ENCODE results near the gene NOXA1. TPM values are rescaled to one million over a fixed set of nuclear protein-coding genes. Genes with fewer than 3 reads are reported as not detected.
A peak's percentile ranks its signal among the peaks of the same experiment; 100 is the strongest.
"Not testable (repeated sequence)": the region's sequence is repeated elsewhere in the genome, so short reads cannot be mapped to it uniquely, and the experiment has no call there.

The NOXA1 gene
- total RNA-seq, 1 donor from 2014 or later = 0.66 TPM

- DNase-seq (ENCODE audit: low read depth, low spot score) = no peak
Measured at GRCh38 chr9:137464291-137464999, 41.3 kb downstream of the NOXA1 start.

GRCh38 chr9:137465000-137465719 lies 42.0 kb downstream of the NOXA1 start:
- no peak for DNase-seq (ENCODE audit: low read depth, low spot score)

GRCh38 chr9:137465720-137466388 lies 42.7 kb downstream of the NOXA1 start:
- no peak for DNase-seq (ENCODE audit: low read depth, low spot score)

- DNase-seq (ENCODE audit: low read depth, low spot score) = not testable (repeated sequence)
Measured at GRCh38 chr9:137466389-137467085, 43.3 kb downstream of the NOXA1 start.

- no peak for DNase-seq (ENCODE audit: low read depth, low spot score)
Measured at GRCh38 chr9:137467161-137467581, 44.0 kb downstream of the NOXA1 start.

- no peak for DNase-seq (ENCODE audit: low read depth, low spot score)
Measured at GRCh38 chr9:137467896-137468295, 44.7 kb downstream of the NOXA1 start.

GRCh38 chr9:137470785-137471184 lies 47.6 kb downstream of the NOXA1 start:
- DNase-seq (ENCODE audit: low read depth, low spot score) = no peak

- no peak for DNase-seq (ENCODE audit: low read depth, low spot score)
Measured at GRCh38 chr9:137474271-137474670, 51.1 kb downstream of the NOXA1 start.

GRCh38 chr9:137475666-137476065 lies 52.5 kb downstream of the NOXA1 start:
- DNase-seq (ENCODE audit: low read depth, low spot score) = no peak

- no peak for DNase-seq (ENCODE audit: low read depth, low spot score)
Measured at GRCh38 chr9:137476856-137477255, 53.7 kb downstream of the NOXA1 start.

GRCh38 chr9:137477778-137478612 lies 54.8 kb downstream of the NOXA1 start:
- DNase-seq (ENCODE audit: low read depth, low spot score) = no peak

- DNase-seq (ENCODE audit: low read depth, low spot score) = no peak
Measured at GRCh38 chr9:137478613-137478961, 55.4 kb downstream of the NOXA1 start.

GRCh38 chr9:137478962-137479861 lies 56.0 kb downstream of the NOXA1 start:
- no peak for DNase-seq (ENCODE audit: low read depth, low spot score)

- DNase-seq (ENCODE audit: low read depth, low spot score) = no peak
Measured at GRCh38 chr9:137479892-137480685, 56.9 kb downstream of the NOXA1 start.

- no peak for DNase-seq (ENCODE audit: low read depth, low spot score)
Measured at GRCh38 chr9:137480686-137481683, 57.8 kb downstream of the NOXA1 start.

GRCh38 chr9:137482094-137482781 lies 59.0 kb downstream of the NOXA1 start:
- peak; percentile 19 for DNase-seq (ENCODE audit: low read depth, low spot score)

All from pulmonary artery endothelial cell (primary cell).